Activated CD4-positive, alpha-beta T cell treated with anti-CD3 and anti-CD28 coated beads, Interleukin-2, Interleukin-4, amounts not matched to agents 100 ng/mL and 50 ng/mL, durations not matched to agents 16 hours and 8 hours (primary cell): Measurements from ENCODE around the gene ZNF648.
"Not testable (repeated sequence)": the region's sequence is repeated elsewhere in the genome, so short reads cannot be mapped to it uniquely, and the experiment has no call there.

Source experiments
- DNase-seq: peaks from one replicate; pipeline ENCODE4 v3.0.0-alpha.2; 2020; ENCODE audit warnings: low spot score

The ZNF648 gene, protein sequence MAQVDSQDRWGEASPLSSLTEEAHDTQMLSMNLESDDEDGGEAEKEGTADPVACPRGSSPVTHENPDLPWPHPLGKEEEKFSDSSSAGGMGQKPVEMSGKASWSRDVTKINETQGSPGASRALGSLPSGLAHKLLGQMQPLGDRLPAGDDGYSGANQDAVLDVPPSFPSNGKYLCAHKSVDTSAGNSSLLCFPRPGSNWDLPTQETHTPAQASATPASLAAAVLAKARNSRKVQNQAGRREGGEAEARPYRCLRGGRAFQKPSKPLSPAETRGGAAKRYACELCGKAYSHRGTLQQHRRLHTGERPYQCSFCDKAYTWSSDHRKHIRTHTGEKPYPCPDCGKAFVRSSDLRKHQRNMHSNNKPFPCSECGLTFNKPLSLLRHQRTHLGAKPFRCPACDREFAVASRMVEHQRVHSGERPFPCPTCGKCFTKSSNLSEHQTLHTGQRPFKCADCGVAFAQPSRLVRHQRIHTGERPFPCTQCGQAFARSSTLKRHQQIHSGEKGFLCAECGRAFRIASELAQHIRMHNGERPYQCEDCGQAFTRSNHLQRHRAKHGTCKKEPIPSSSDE

DNA sequence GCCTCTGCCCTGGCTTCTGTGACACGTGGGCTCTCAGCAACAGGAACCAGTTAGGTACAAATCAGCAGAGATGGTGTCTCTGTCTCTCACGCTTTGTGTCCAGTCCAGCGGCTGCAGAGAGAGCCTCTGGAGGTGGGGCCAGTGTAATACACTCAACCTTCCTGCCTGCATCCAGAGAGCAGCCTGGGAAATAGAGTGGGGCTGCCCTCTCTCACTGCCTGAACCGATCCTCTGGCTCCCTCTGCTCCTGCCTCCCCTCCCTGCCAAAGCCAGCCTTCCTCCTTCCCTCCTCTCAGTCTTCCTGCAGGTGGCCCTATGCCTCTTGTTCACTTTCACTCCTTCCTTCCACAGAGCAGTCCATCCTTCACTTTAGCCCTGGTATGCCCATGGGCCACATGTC is at the start of gene ZNF648:
TSS of gene ZNF648 (minus strand) at position 119 of the 400 bp plus-strand sequence. CDS start 3,702 bp downstream, outside the sequence.
- DNase-seq, result no peak

GRCh38 chr1:182110635-182111034 is 49.1 kb upstream of the ZNF648 start:
- no peak for DNase-seq

DNA sequence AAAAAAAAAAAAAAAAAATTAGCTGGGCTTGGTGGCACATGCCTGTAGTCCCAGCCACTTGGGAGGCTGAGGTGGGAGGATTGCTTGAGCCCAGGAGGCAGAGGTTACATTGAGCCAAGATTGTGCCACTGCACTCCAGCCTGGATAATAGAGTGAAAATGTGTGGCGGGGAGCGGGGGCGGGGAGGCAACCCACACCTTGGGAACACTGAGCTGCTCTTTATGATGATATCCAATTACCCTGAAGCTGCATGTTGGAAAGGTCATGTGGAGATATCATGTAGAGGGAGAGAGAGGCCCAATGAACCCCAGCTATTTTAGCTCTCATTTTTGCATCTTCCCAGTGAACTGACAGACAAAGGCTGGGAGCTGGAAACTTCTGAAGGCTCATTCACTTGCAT is 48.3 kb upstream of the ZNF648 start:
- no peak for DNase-seq

DNA sequence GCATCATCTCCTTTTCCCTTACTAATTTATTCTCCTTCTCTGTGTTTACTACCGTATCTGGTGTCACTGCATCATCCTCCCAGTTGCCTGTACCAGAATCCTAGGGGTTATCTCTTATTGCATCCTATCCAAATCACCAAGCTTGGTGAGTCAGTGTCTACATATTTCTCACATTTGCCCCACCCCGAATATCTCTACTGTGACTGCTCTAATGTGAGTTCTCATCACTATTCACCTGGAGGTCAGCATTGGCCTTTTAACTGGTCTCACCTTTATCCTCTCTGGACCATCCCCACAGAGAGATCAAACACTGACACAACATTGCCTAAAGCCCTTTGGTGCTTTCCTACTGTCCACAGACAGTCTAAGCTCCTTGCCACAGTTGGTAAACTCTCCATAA is 45.7 kb upstream of the ZNF648 start:
- DNase-seq, result no peak

- DNase-seq, result no peak
These were observed 40.5 kb upstream of the ZNF648 start for GRCh38 chr1:182102043-182102416.

- DNase-seq, result no peak
These were observed 40.0 kb upstream of the ZNF648 start for GRCh38 chr1:182101415-182102042.

DNA sequence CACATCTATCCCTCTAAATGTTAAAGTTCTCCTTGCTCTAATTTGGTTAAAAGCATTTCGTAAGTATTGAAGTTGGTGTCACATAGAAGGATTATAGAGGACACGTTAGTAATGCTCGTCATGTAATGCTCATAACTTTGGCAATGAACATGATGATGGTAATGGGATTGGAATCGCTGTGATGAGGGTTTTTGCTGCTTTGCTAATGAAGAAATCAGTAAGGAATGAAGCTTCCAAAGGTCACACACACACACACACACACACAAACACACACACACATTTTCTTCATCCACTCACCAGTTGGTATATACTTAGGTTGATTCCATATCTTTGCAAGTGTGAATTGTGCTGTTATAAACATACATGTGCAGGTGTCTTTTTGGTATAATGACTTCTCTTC is 36.8 kb upstream of the ZNF648 start:
- DNase-seq, result no peak

- DNase-seq, result no peak
These were observed 34.4 kb upstream of the ZNF648 start for GRCh38 chr1:182095946-182096345.

DNA sequence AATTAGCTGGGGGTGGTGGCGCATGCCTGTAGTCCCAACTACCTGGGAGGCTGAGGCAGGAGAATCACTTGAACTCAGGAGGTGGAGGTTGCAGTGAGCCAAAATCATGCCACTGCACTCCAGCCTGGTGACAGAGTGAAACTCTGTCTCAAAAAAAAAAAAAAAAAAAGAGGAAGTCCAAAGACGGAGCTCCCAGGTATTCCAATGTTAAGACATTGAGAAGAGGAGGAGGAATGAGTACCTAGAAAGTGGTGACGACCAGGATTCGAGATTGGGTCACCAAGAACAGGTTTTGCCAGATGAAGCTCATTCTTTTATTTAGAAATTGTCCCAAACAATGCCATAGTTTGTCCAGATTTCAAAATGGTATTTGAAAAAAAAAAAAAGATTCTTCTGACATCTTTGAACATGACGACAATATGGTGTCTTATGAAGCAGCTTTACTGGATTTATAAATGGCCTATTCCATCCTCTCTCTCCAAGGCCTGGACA is 33.0 kb upstream of the ZNF648 start:
- not testable (repeated sequence) for DNase-seq

- DNase-seq, result no peak
These were observed 32.3 kb upstream of the ZNF648 start for GRCh38 chr1:182093781-182094180.

DNA sequence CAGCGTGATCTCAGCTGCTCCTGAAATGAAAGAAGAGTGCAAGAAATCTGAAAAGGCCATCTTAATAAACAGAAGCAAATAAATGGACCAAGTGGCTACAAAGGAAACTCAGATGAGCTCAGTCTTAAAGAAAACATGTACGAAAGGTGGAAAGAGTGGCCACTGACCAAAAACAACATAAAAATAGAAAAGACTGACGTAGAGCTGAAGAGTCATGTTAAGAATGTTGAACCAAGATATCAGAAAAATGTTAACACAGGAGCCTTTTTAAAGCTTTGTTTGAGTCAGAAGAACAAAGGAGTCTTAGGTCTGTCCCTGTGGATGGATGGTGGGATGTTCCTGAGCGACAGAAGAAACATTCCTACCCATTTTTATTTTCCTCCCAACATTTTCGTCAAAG is 30.8 kb upstream of the ZNF648 start:
- DNase-seq, result no peak

GRCh38 chr1:182091083-182091482 is 29.6 kb upstream of the ZNF648 start:
- DNase-seq, result no peak

- DNase-seq, result no peak
These were observed 26.3 kb upstream of the ZNF648 start for GRCh38 chr1:182087719-182088350.

DNA sequence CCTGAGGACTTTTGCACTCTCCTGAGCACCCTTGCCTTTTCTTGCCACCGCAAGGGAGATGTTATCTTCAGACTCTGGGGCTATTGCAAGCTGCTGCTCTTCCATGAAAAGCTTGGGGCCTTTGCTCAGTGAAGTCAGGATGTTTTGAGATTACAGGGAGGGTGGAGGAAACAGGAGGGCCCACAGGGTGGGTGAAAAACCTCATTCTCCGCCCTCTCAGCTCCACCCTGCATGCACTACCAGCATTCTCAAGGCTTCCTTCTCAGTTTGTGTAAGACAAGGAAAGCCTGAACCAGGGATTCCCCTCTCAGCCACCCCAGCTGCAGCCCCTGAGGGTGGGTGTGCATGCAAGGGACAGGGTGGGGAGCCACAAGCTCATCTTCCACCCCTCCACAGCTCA is 25.8 kb upstream of the ZNF648 start:
- peak; percentile 12 for DNase-seq

DNA sequence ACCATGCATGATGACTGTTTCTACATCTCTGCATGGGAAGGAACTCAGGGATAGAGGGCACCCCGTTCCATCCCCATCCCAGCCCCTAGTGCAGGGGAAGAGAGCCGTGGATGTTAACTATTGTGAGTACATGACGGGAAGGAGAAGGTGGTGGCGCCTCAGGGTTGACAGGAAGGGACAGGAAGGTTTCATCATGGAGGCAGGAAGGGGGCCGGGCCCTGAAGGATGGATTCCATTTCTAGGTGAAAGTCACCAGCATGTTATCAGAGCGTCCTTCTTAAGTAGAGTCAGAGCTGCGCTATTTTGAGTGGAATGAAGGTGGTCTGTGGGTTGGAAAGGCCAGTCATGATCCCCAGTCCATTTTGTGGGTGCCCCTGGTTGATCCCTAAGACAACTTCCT is 25.1 kb upstream of the ZNF648 start:
- DNase-seq, result no peak

DNA sequence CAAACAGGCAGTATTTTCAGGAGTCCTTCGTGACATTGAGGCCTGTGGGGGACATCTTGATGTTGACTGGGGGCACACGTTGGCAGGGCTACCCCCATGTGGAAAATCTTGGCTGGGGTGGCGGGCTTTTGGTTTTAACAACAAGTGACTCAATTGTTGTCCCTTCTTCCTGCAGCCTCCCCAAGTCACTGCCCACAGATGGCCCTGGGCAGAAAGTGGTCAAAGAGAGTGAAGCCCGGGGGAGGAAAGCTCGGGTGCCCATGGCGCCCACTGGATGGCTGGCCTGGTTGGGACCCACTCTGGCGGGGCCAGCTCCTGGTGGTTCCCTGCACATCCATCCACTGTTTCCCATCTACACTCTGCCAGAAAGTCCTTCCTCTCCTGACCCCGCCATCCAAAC is 24.6 kb upstream of the ZNF648 start:
- DNase-seq, result no peak

DNA sequence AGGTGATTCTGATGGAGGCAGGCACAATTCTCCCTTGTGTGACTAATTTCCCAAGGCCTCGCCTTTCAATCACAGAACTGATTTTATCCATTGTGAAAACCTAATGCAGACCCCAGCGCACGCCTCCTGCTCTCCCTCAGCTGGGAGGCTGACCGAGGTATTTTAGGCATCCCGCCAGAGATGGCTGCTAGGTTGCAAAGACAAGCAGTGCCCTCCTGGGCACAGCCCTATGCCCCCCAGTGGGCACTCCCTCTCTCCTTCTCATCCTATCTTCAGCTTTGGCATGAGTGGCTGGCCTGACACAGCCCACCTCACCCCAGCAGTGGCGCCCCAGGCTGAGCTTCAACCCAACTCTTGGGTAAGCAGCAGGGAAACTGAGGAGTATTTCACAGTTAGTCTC is 24.2 kb upstream of the ZNF648 start:
- DNase-seq, result no peak

- peak; percentile 81 for DNase-seq
These were observed 23.2 kb upstream of the ZNF648 start for GRCh38 chr1:182084487-182085316.

- no peak for DNase-seq
These were observed 22.5 kb upstream of the ZNF648 start for GRCh38 chr1:182083851-182084486.

GRCh38 chr1:182080955-182081582 is 19.6 kb upstream of the ZNF648 start:
- peak; percentile 44 for DNase-seq

- DNase-seq, result no peak
These were observed 18.5 kb upstream of the ZNF648 start for GRCh38 chr1:182080040-182080439.
